Activated B cell treated with CpG ODN at 0.5 μM for 24 hours (primary cell): Measurements from ENCODE around the gene RSPO3. TPM values are rescaled to one million over a fixed set of nuclear protein-coding genes. Genes with fewer than 3 reads are reported as not detected.

ENCODE experiments used
- ATAC-seq: fragments of 200-7000 bp; cut with Tn5 transposase; one replicate; pipeline ENCODE4 v1.10.0; 2021; ENCODE audit warnings: low read depth, mild to moderate bottlenecking, moderate library complexity
- CTCF ChIA-PET: fragments of 350-600 bp; sonication (Branson Sonifier 250); formaldehyde crosslinking; loops from one replicate; lab custom pipeline; 2021; ENCODE audit warnings: antibody characterized with exemption; lab: Charles Lee
- POLR2A ChIA-PET: fragments of 350-600 bp; sonication (Branson Sonifier 250); formaldehyde crosslinking; loops from one replicate; lab custom pipeline; 2021; ENCODE audit warnings: antibody characterized with exemption; lab: Charles Lee
- DNase-seq: peaks from one replicate; pipeline ENCODE4 v3.0.0; 2022
- H3K27ac Mint-ChIP-seq: one replicate; pipeline ENCODE4 v1.8.0; 2020; ENCODE audit warnings: mixed read lengths
- H3K27me3 Mint-ChIP-seq: one replicate; pipeline ENCODE4 v1.8.0; 2021; ENCODE audit warnings: mixed read lengths
- H3K36me3 Mint-ChIP-seq: one replicate; pipeline ENCODE4 v1.8.0; 2021; ENCODE audit warnings: low read depth, mixed read lengths
- H3K4me1 Mint-ChIP-seq: one replicate; pipeline ENCODE4 v1.8.0; 2021; ENCODE audit warnings: mixed read lengths
- H3K4me3 Mint-ChIP-seq: one replicate; pipeline ENCODE4 v1.8.0; 2020; ENCODE audit warnings: mild to moderate bottlenecking, mixed read lengths
- H3K9me3 Mint-ChIP-seq: one replicate; pipeline ENCODE4 v1.8.0; 2020; ENCODE audit warnings: mixed read lengths
- CTCF ChIP-seq: fragments of 200-600 bp; IDR thresholded peaks from one replicate; pipeline ENCODE4 v1.8.0; 2022; ENCODE audit warnings: antibody characterized with exemption, mild to moderate bottlenecking
- intact Hi-C: fragments of 100-400 bp; cut with micrococcal nuclease; formaldehyde crosslinking; loops from one replicate; pipeline ENCODE4 v1.15.1; 2024
- total RNA-seq: library from RNA; stranded (reverse); gene quantifications from 2 replicates; pipeline ENCODE4 v1.2.3, GENCODE V29; 2022

RSPO3 gene, protein sequence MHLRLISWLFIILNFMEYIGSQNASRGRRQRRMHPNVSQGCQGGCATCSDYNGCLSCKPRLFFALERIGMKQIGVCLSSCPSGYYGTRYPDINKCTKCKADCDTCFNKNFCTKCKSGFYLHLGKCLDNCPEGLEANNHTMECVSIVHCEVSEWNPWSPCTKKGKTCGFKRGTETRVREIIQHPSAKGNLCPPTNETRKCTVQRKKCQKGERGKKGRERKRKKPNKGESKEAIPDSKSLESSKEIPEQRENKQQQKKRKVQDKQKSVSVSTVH
- not detected in 2 replicates for total RNA-seq

DNA sequence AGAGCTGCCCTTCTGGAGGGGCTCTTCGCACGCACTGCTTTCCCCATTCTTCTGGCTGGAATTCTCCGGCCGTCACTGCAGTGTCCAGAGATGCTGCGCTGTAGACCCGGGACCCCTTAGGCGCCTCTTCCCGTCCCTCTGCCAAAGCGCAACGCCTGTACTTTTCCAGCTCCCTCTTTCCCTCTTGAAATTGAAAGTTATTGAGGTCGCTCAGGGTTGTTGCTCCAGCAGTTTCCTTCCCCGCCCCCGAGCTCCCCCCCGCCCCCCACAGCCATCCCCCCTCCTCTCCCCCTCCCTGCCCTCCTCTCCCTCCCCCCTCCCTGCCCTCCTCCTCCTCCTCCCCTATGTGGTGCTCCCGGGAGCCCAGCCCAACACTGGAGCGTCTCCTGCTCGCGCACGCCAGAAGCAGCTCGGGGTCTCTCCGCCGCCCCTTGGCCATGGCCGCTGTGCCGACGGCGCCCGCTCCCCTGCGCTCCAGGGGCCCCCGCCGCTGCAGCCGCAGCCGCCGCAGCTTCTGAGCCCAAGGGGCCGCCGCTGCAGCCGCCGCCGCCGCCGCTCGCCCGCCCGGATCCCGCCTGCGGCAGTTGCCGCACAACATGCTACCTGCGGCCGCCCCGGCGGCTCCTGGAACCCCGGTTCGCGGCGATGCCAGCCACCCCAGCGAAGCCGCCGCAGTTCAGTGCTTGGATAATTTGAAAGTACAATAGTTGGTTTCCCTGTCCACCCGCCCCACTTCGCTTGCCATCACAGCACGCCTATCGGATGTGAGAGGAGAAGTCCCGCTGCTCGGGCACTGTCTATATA is at the start of gene RSPO3:
Gene RSPO3, plus strand, starts transcription at position 374 of the 804 bp plus-strand sequence. CDS start 522 bp downstream, outside the sequence.
- ChIA-PET POLR2A (no interaction called here), CTCF (no interaction called here)
- Mint-ChIP-seq H3K9me3 (no peaks in the 10 kb centered on the region), H3K27me3 (peaks cover 42% of the 10 kb centered on the region), H3K36me3 (no peaks in the 10 kb centered on the region), H3K27ac (no peak within 1 kb of the TSS), H3K4me3 (peak within 1 kb of the TSS; percentile 67), H3K4me1 (peaks cover 35% of the 10 kb centered on the region)
- DNase-seq (no peak), ATAC-seq (no peak)
- intact Hi-C loops = no loop called here
- TF ChIP-seq CTCF = no peak

GRCh38 chr6:127069659-127070279 is 48.7 kb upstream of the RSPO3 start:
- POLR2A ChIA-PET = no interaction called here
- no peak for TF ChIP-seq CTCF
- Mint-ChIP-seq H3K4me3 (no peak overlapping the region), H3K4me1 (no peaks in the 10 kb centered on the region), H3K27ac (no peak overlapping the region), H3K27me3 (peaks cover 2% of the 10 kb centered on the region), H3K9me3 (no peaks in the 10 kb centered on the region), H3K36me3 (no peaks in the 10 kb centered on the region)
- ATAC-seq (no peak), DNase-seq (no peak)
- intact Hi-C loops = no loop called here
- CTCF ChIA-PET = no interaction called here

GRCh38 chr6:127073222-127073621 is 45.2 kb upstream of the RSPO3 start:
- ATAC-seq (no peak), DNase-seq (no peak)
- H3K27me3 Mint-ChIP-seq = peaks cover 6% of the 10 kb centered on the region
- ChIA-PET POLR2A (no interaction called here), CTCF (no interaction called here)
- intact Hi-C loops = no loop called here
- no peak overlapping the region for H3K4me3 Mint-ChIP-seq
- no peaks in the 10 kb centered on the region for H3K36me3 Mint-ChIP-seq
- H3K4me1 Mint-ChIP-seq = no peaks in the 10 kb centered on the region
- no peak overlapping the region for H3K27ac Mint-ChIP-seq
- TF ChIP-seq CTCF = no peak
- no peaks in the 10 kb centered on the region for H3K9me3 Mint-ChIP-seq

DNA sequence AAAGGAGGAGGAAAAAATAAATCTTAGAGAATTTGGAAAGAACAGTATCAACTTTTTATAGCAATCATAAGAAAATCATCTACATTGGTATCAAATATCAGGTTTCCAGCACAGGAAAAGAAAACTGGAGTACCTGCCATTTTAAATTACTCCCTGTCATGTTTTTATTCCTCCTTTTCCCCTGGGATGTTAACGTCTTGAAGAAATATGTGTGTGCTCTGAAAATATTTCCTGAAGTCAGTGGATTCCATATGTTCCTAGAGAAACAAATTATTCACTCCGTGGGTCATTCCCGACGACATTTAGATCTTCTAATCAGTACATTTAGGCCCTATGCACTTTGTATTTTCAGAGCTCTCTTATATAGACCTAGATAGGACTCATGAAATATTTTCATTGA is 42.0 kb upstream of the RSPO3 start:
- DNase-seq = no peak
- no peaks in the 10 kb centered on the region for H3K9me3 Mint-ChIP-seq
- CTCF ChIA-PET = no interaction called here
- POLR2A ChIA-PET = no interaction called here
- intact Hi-C loops = no loop called here
- no peak for TF ChIP-seq CTCF
- H3K27ac Mint-ChIP-seq = no peak overlapping the region
- H3K27me3 Mint-ChIP-seq = peaks cover 6% of the 10 kb centered on the region
- H3K4me3 Mint-ChIP-seq = no peak overlapping the region
- H3K36me3 Mint-ChIP-seq = no peaks in the 10 kb centered on the region
- H3K4me1 Mint-ChIP-seq = no peaks in the 10 kb centered on the region
- no peak for ATAC-seq

GRCh38 chr6:127077886-127078285 is 40.6 kb upstream of the RSPO3 start:
- Mint-ChIP-seq H3K36me3 (no peaks in the 10 kb centered on the region), H3K4me1 (no peaks in the 10 kb centered on the region), H3K27ac (no peak overlapping the region), H3K27me3 (peaks cover 6% of the 10 kb centered on the region), H3K4me3 (no peak overlapping the region), H3K9me3 (no peaks in the 10 kb centered on the region)
- TF ChIP-seq CTCF = no peak
- intact Hi-C loops = no loop called here
- ChIA-PET POLR2A (no interaction called here), CTCF (no interaction called here)
- no peak for DNase-seq
- ATAC-seq = no peak
